Measurements from ENCODE around the gene LST1. TPM values are rescaled to one million over a fixed set of nuclear protein-coding genes. Genes with fewer than 3 reads are reported as not detected.

LST1 gene
- total RNA-seq, 1 donor from 2014 or later = not detected

DNA sequence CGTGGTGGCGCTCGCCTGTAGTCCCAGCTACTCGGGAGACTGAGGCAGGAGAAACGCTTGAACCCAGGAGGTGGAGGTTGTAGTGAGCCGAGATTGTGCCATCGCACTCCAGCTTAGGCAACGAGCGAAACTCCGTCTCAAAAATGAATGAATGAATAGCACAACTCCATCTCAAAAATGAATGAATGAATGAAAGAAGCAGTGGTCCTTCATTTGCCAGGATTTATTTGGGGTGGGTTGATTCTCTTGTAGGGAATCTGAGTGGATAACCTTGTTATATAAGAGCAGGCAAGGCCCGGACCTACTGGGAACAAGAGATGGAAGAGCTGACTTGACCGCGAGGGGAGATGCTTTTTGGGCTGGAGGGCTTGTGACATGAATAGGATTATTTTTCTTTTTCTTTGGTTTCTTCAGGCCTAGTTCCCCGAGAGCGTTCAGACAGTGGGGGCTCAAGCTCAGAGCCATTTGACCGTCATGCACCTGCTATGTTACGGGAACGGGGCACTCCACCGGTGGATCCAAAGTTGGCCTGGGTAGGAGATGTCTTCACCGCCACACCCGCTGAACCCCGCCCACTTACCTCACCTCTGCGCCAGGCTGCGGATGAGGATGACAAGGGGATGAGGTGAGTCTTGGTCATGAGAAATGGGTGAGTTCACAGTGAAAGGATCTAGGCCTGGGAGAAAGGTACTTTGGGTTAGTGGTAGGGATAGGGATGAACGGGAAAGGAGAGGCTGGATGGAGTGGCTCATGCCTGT lies 44.3 kb downstream of the LST1 start:
- no peak for DNase-seq (ENCODE audit: low read depth)
- H3K4me3 ChIP-seq (ENCODE audit: low read depth, low read length) = no peak overlapping the region
- TF ChIP-seq CTCF (conservative IDR thresholded peaks at IDR 0.05; ENCODE audit: low read depth, low read length) = no peak

DNA sequence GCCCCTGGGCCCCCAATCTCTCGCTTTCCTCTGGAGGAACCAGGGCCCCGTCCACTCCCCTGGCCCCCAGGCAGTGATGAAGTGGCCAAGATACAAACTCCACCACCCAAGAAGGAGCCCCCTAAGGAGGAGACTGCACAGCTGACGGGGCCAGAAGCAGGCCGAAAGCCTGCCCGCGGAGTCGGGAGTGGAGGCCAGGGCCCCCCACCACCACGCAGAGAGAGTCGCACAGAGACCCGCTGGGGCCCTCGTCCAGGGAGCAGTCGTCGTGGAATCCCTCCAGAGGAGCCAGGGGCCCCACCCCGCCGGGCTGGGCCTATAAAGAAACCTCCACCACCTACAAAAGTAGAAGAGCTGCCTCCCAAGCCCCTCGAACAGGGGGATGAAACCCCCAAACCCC lies 45.1 kb downstream of the LST1 start:
- DNase-seq (ENCODE audit: low read depth) = no peak
- H3K4me3 ChIP-seq (ENCODE audit: low read depth, low read length) = no peak overlapping the region
- TF ChIP-seq CTCF (conservative IDR thresholded peaks at IDR 0.05; ENCODE audit: low read depth, low read length) = no peak

DNA sequence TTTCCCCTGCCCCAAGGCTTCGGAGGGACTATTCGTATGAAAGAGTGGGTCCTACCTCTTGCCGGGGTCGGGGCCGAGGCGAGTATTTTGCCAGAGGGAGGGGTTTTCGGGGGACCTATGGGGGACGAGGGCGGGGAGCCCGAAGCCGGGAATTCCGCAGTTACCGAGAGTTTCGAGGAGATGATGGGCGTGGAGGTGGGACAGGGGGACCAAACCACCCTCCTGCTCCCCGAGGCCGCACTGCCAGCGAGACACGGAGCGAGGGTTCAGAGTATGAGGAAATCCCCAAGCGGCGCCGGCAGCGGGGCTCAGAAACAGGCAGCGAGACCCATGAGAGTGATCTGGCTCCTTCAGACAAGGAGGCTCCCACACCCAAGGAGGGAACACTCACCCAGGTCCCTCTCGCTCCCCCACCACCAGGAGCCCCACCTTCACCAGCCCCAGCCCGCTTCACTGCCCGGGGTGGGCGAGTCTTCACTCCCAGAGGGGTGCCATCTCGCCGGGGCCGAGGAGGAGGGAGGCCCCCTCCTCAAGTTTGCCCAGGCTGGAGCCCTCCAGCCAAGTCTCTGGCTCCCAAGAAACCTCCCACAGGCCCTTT lies 45.7 kb downstream of the LST1 start:
- no peak for TF ChIP-seq CTCF (conservative IDR thresholded peaks at IDR 0.05; ENCODE audit: low read depth, low read length)
- no peak for DNase-seq (ENCODE audit: low read depth)
- no peak overlapping the region for H3K4me3 ChIP-seq (ENCODE audit: low read depth, low read length)

DNA sequence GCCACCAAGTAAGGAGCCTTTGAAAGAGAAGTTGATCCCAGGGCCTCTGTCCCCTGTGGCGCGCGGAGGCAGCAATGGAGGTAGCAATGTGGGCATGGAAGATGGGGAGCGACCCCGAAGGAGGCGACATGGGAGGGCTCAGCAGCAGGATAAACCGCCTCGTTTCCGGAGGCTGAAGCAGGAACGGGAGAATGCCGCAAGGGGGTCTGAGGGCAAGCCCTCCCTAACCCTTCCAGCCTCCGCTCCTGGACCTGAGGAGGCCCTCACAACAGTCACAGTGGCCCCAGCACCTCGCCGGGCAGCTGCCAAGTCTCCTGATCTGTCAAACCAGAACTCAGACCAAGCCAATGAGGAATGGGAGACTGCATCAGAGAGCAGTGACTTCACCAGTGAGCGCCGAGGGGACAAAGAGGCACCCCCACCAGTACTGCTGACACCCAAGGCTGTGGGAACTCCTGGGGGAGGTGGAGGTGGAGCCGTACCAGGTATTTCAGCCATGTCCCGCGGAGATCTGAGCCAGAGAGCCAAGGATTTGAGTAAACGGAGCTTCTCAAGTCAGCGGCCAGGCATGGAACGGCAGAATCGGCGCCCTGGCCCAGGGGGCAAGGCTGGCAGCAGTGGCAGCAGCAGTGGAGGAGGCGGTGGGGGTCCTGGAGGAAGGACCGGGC lies 46.3 kb downstream of the LST1 start:
- H3K4me3 ChIP-seq (ENCODE audit: low read depth, low read length) = no peak overlapping the region
- no peak for DNase-seq (ENCODE audit: low read depth)
- TF ChIP-seq CTCF (conservative IDR thresholded peaks at IDR 0.05; ENCODE audit: low read depth, low read length) = no peak

DNA sequence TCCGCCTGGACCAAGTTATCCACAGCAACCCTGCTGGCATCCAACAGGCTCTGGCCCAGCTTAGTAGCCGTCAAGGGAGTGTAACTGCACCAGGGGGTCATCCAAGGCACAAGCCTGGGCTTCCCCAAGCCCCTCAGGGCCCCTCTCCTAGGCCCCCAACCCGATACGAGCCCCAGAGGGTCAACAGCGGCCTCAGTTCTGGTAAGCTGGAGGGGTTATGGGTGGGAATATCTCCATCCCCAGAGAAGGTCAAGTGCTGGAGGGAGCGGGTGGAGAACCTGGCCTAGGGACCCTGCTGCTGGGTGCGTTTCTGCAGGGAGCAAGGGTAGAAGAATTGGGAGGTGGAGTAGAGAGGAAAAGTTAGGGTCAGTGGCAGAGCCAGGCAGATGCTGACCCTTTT lies 47.4 kb downstream of the LST1 start:
- no peak for DNase-seq (ENCODE audit: low read depth)
- no peak for TF ChIP-seq CTCF (conservative IDR thresholded peaks at IDR 0.05; ENCODE audit: low read depth, low read length)
- H3K4me3 ChIP-seq (ENCODE audit: low read depth, low read length) = no peak overlapping the region

- no peak overlapping the region for H3K4me3 ChIP-seq (ENCODE audit: low read depth, low read length)
- no peak for DNase-seq (ENCODE audit: low read depth)
- TF ChIP-seq CTCF (conservative IDR thresholded peaks at IDR 0.05; ENCODE audit: low read depth, low read length) = no peak
Measured at GRCh38 chr6:31634131-31634530, 48.1 kb downstream of the LST1 start.

Data from epithelial cell of proximal tubule (primary cell).